Measurements from ENCODE around the gene FOLR3.
"Not testable (repeated sequence)": the region's sequence is repeated elsewhere in the genome, so short reads cannot be mapped to it uniquely, and the experiment has no call there.

GRCh38 chr11:72153874-72154273 is 18.3 kb downstream of the FOLR3 start:
- TF ChIP-seq CTCF (conservative IDR thresholded peaks at IDR 0.05; ENCODE audit: low read length); EZH2phosphoT487 (IDR thresholded peaks at IDR 0.05; ENCODE audit: borderline replicate concordance): not testable (repeated sequence)

Measured in Loucy (cell line).